DND-41 (cell line): ENCODE measurements around the gene EHMT1.

ENCODE experiments used
- EZH2 ChIP-seq: IDR thresholded peaks from 3 replicates; pipeline ENCODE4 v1.6.1; 2012; ENCODE audit warnings: borderline replicate concordance, low read depth, mild to moderate bottlenecking, moderate library complexity, low read length, inconsistent platforms; ENCODE audit not compliant: severe bottlenecking
- TF ChIP-seq, protein P1 (sequence below): IDR thresholded peaks from 2 replicates; pipeline ENCODE4 v1.5.1; 2012; ENCODE audit warnings: borderline replicate concordance, low read length, moderate library complexity, mild to moderate bottlenecking; ENCODE audit not compliant: poor library complexity, severe bottlenecking; ENCODE audit errors: extremely low read depth

DNA sequence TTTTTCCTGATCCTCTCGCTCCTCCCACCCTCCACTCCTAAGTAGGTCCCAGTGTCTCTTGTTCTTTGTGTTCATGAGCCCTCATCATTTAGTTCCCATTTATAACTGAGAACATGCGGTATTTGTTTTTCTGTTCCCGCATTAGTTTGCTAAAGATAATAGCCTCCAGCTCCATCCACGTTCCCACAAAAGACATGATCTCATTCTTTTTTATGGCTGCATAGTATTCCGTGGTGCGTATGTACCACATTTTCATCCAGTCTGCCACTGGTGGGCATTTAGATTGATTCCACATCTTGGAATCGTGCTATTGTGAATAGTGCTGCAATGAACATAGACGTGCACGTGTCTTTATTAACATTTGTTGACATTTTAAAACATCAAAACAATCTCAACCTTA is 224.6 kb downstream of the EHMT1 start:
- TF ChIP-seq, protein P1, sequence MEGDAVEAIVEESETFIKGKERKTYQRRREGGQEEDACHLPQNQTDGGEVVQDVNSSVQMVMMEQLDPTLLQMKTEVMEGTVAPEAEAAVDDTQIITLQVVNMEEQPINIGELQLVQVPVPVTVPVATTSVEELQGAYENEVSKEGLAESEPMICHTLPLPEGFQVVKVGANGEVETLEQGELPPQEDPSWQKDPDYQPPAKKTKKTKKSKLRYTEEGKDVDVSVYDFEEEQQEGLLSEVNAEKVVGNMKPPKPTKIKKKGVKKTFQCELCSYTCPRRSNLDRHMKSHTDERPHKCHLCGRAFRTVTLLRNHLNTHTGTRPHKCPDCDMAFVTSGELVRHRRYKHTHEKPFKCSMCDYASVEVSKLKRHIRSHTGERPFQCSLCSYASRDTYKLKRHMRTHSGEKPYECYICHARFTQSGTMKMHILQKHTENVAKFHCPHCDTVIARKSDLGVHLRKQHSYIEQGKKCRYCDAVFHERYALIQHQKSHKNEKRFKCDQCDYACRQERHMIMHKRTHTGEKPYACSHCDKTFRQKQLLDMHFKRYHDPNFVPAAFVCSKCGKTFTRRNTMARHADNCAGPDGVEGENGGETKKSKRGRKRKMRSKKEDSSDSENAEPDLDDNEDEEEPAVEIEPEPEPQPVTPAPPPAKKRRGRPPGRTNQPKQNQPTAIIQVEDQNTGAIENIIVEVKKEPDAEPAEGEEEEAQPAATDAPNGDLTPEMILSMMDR, result no peak
- no peak for TF ChIP-seq EZH2
